HepG2 (cell line): ENCODE measurements around the gene VPS13D. TPM values are rescaled to one million over a fixed set of nuclear protein-coding genes. Genes with fewer than 3 reads are reported as not detected.

ENCODE experiments used
- GTF3A ChIP-seq: sonication (generic); formaldehyde crosslinking; conservative IDR thresholded peaks from 2 replicates; pipeline ENCODE4 v1.4.0; 2020; ENCODE audit warnings: mild to moderate bottlenecking, missing genetic modification reagents
- IKZF4 ChIP-seq: sonication (generic); formaldehyde crosslinking; IDR thresholded peaks from 2 replicates; pipeline ENCODE4 v1.5.1; 2020; ENCODE audit warnings: borderline replicate concordance, mild to moderate bottlenecking, low read depth, missing genetic modification reagents; ENCODE audit errors: not compliant biosample characterization
- KLF6 ChIP-seq: IDR thresholded peaks from 2 replicates; pipeline ENCODE4 v1.8.0; 2016; ENCODE audit warnings: missing biosample characterization, missing genetic modification reagents
- NR1H2 ChIP-seq: sonication (generic); formaldehyde crosslinking; IDR thresholded peaks from 2 replicates; pipeline ENCODE4 v1.8.1; 2022; ENCODE audit warnings: low read depth, missing genetic modification reagents, borderline replicate concordance
- PAF1 ChIP-seq: IDR thresholded peaks from 2 replicates; pipeline ENCODE4 v1.6.1; 2016; ENCODE audit warnings: missing genetic modification reagents, missing compliant biosample characterization
- PRMT3 ChIP-seq: sonication (generic); formaldehyde crosslinking; IDR thresholded peaks from 2 replicates; pipeline ENCODE4 v1.8.1; 2022; ENCODE audit warnings: low read depth, mild to moderate bottlenecking, moderate library complexity, missing genetic modification reagents, borderline replicate concordance
- SAP130 ChIP-seq: IDR thresholded peaks from 2 replicates; pipeline ENCODE4 v1.6.1; 2016; ENCODE audit warnings: low read depth
- TARDBP ChIP-seq: sonication (generic); formaldehyde crosslinking; IDR thresholded peaks from 2 replicates; pipeline ENCODE4 v1.8.0; 2022; ENCODE audit warnings: mild to moderate bottlenecking, missing genetic modification reagents
- ZNF207 ChIP-seq: fragments of 450-650 bp; IDR thresholded peaks from 2 replicates; pipeline ENCODE4 v1.6.1; 2016; ENCODE audit warnings: antibody characterized with exemption, borderline replicate concordance
- ZNF605 ChIP-seq: sonication (generic); formaldehyde crosslinking; IDR thresholded peaks from 2 replicates; pipeline ENCODE4 v1.8.0; 2022; ENCODE audit warnings: mild to moderate bottlenecking, missing genetic modification reagents
- ZNF652 ChIP-seq: IDR thresholded peaks from 2 replicates; pipeline ENCODE4 v1.6.1; 2016; ENCODE audit warnings: low read depth, borderline replicate concordance
- ZSCAN29 ChIP-seq: sonication (generic); formaldehyde crosslinking; conservative IDR thresholded peaks from 2 replicates; pipeline ENCODE4 v1.4.0; 2020; ENCODE audit warnings: mild to moderate bottlenecking, missing genetic modification reagents
- polyA plus RNA-seq, 8 experiments: library from polyadenylated mRNA; depleted of rRNA in 3 of 8; stranded (reverse) in 7 of 8; unstranded in 1 of 8; fragments of >200 nt; fragmentation: Illumina TruSeq in 4 of 8; extraction: Trizol in 4 of 8; gene quantifications; 2 replicates each; pipeline versions ENCODE4 v1.2.1 to v1.2.3, GENCODE V29; 2011 to 2016; ENCODE audit warnings: low read depth in 4 of 8, missing spikeins in 1 of 8, mixed read lengths in 1 of 8; ENCODE audit not compliant: insufficient read depth in 1 of 8
- total RNA-seq, 5 experiments: library from RNA; depleted of rRNA; stranded (reverse); fragments of >200 nt; fragmentation: Illumina TruSeq; extraction: Trizol; gene quantifications; 2 replicates each; pipeline ENCODE4 v1.2.3, GENCODE V29; 2016; ENCODE audit warnings: low read depth in 1 of 5
- TF ChIP-seq, protein P1 (sequence below): sonication (generic); formaldehyde crosslinking; IDR thresholded peaks from 2 replicates; pipeline ENCODE4 v1.4.0; 2020; ENCODE audit warnings: mild to moderate bottlenecking, missing genetic modification reagents
- TF ChIP-seq, protein P2 (sequence below): sonication (generic); formaldehyde crosslinking; conservative IDR thresholded peaks from 2 replicates; pipeline ENCODE4 v1.5.0; 2020; ENCODE audit warnings: missing genetic modification reagents
- TF ChIP-seq, protein P3 (sequence below): sonication (generic); formaldehyde crosslinking; IDR thresholded peaks from 2 replicates; pipeline ENCODE4 v1.8.0; 2022; ENCODE audit warnings: missing genetic modification reagents, low read depth, mild to moderate bottlenecking, borderline replicate concordance
- TF ChIP-seq, protein P4 (sequence below): sonication (generic); formaldehyde crosslinking; conservative IDR thresholded peaks from 2 replicates; pipeline ENCODE4 v1.4.0; 2020; ENCODE audit warnings: missing genetic modification reagents
- TF ChIP-seq, protein P5 (sequence below): sonication (generic); formaldehyde crosslinking; IDR thresholded peaks from 2 replicates; pipeline ENCODE4 v1.4.0; 2020; ENCODE audit warnings: missing genetic modification reagents, borderline replicate concordance

Gene VPS13D
- total and polyA plus RNA-seq, 2 of the 13 experiments (the other 11 are each of a cell fraction or from before 2014, with no cell fraction given), result 8.6 to 13.9 TPM

DNA sequence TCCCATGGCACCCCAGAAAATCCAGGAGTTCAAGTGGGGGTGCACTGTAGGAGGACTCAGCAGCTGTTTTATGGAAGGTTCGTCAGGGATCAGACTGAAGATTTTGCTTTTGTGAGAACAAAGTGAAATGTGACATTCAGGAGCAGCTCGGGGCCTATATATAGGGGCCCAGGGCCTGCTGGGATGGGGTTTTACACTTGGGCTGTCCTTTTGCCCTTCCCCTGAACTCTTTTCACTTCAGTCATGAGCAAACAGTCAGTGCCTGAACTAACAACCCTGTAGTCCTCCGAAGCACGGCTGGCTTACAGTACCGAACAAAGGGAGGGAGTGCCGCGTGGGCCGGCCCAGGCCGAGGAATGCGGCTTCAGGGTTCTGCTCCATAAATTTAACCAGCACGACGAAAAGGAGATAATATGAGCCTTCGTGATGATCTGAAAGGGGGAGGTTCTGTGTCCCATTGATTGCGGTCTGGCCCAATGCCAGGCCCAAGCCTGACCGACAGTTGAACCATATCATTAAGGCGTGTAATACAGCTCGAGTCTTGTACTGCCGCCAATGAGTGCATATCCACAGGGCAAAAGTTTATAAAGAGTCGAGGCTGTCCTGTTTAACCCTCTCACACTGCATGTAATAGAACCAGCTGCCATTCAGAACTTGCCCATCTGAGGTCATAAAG is 248.2 kb downstream of the VPS13D start (continued):
- TF ChIP-seq PAF1 (CRISPR knock-in tag) (no peak), KLF6 (CRISPR knock-in tag) (peak; percentile 68), ZSCAN29 (CRISPR knock-in tag) (peak; percentile 27; the same call in 1 of the 2 replicates), IKZF4 (CRISPR knock-in tag) (no peak), NR1H2 (CRISPR knock-in tag) (no peak), SAP130 (peak; percentile 89), GTF3A (CRISPR knock-in tag) (no peak), ZNF652 (CRISPR knock-in tag) (peak; percentile 68), TARDBP (CRISPR knock-in tag) (peak; percentile 78; the same call in 1 of the 2 replicates), ZNF605 (CRISPR knock-in tag) (peak; percentile 74; the same call in 1 of the 2 replicates), PRMT3 (no peak), ZNF207 (no peak)
- TF ChIP-seq, protein P1, sequence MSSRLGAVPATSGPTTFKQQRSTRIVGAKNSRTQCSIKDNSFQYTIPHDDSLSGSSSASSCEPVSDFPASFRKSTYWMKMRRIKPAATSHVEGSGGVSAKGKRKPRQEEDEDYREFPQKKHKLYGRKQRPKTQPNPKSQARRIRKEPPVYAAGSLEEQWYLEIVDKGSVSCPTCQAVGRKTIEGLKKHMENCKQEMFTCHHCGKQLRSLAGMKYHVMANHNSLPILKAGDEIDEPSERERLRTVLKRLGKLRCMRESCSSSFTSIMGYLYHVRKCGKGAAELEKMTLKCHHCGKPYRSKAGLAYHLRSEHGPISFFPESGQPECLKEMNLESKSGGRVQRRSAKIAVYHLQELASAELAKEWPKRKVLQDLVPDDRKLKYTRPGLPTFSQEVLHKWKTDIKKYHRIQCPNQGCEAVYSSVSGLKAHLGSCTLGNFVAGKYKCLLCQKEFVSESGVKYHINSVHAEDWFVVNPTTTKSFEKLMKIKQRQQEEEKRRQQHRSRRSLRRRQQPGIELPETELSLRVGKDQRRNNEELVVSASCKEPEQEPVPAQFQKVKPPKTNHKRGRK, result no peak
- TF ChIP-seq, protein P2, sequence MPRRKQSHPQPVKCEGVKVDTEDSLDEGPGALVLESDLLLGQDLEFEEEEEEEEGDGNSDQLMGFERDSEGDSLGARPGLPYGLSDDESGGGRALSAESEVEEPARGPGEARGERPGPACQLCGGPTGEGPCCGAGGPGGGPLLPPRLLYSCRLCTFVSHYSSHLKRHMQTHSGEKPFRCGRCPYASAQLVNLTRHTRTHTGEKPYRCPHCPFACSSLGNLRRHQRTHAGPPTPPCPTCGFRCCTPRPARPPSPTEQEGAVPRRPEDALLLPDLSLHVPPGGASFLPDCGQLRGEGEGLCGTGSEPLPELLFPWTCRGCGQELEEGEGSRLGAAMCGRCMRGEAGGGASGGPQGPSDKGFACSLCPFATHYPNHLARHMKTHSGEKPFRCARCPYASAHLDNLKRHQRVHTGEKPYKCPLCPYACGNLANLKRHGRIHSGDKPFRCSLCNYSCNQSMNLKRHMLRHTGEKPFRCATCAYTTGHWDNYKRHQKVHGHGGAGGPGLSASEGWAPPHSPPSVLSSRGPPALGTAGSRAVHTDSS (CRISPR knock-in tag), result no peak
- TF ChIP-seq, protein P3, sequence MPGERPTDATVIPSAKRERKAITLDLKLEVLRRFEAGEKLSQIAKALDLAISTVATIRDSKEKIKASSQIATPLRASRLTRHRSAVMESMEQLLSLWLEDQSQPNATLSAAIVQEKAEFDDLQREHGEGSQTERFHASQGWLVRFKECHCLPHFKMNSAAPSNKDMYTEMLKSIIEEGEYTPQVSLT (CRISPR knock-in tag), result no peak
- TF ChIP-seq, protein P4, sequence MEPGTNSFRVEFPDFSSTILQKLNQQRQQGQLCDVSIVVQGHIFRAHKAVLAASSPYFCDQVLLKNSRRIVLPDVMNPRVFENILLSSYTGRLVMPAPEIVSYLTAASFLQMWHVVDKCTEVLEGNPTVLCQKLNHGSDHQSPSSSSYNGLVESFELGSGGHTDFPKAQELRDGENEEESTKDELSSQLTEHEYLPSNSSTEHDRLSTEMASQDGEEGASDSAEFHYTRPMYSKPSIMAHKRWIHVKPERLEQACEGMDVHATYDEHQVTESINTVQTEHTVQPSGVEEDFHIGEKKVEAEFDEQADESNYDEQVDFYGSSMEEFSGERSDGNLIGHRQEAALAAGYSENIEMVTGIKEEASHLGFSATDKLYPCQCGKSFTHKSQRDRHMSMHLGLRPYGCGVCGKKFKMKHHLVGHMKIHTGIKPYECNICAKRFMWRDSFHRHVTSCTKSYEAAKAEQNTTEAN (CRISPR knock-in tag), result peak; percentile 87
- TF ChIP-seq, protein P5, sequence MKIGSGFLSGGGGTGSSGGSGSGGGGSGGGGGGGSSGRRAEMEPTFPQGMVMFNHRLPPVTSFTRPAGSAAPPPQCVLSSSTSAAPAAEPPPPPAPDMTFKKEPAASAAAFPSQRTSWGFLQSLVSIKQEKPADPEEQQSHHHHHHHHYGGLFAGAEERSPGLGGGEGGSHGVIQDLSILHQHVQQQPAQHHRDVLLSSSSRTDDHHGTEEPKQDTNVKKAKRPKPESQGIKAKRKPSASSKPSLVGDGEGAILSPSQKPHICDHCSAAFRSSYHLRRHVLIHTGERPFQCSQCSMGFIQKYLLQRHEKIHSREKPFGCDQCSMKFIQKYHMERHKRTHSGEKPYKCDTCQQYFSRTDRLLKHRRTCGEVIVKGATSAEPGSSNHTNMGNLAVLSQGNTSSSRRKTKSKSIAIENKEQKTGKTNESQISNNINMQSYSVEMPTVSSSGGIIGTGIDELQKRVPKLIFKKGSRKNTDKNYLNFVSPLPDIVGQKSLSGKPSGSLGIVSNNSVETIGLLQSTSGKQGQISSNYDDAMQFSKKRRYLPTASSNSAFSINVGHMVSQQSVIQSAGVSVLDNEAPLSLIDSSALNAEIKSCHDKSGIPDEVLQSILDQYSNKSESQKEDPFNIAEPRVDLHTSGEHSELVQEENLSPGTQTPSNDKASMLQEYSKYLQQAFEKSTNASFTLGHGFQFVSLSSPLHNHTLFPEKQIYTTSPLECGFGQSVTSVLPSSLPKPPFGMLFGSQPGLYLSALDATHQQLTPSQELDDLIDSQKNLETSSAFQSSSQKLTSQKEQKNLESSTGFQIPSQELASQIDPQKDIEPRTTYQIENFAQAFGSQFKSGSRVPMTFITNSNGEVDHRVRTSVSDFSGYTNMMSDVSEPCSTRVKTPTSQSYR (CRISPR knock-in tag), result peak; percentile 57; the same call in 1 of the 2 replicates
